Memory B cell (primary cell): ENCODE data around the gene PLK1.
"Not testable (repeated sequence)": the region's sequence is repeated elsewhere in the genome, so short reads cannot be mapped to it uniquely, and the experiment has no call there.

Experiments used
- ATAC-seq: fragments of 150-1000 bp; cut with Tn5 transposase; 2 replicates; pipeline ENCODE4 v1.10.0; 2021; ENCODE audit warnings: low read depth, mild to moderate bottlenecking, moderate library complexity
- DNase-seq, 2 donors: peaks; one replicate each; pipeline ENCODE4 v3.0.0; 2022; ENCODE audit warnings: low spot score in 2 of 2
- H3K27ac Mint-ChIP-seq: one replicate; pipeline ENCODE4 v1.8.0; 2022; ENCODE audit warnings: mild to moderate bottlenecking, moderate library complexity, mixed read lengths
- H3K27me3 Mint-ChIP-seq: one replicate; pipeline ENCODE4 v1.8.0; 2022; ENCODE audit warnings: mixed read lengths
- H3K36me3 Mint-ChIP-seq: one replicate; pipeline ENCODE4 v1.8.0; 2022; ENCODE audit warnings: mild to moderate bottlenecking, mixed read lengths
- H3K4me1 Mint-ChIP-seq: one replicate; pipeline ENCODE4 v1.8.0; 2022; ENCODE audit warnings: mixed read lengths
- H3K4me3 Mint-ChIP-seq: one replicate; pipeline ENCODE4 v1.8.0; 2022; ENCODE audit warnings: mild to moderate bottlenecking, moderate library complexity, mixed read lengths
- H3K9me3 Mint-ChIP-seq: one replicate; pipeline ENCODE4 v1.8.0; 2022; ENCODE audit warnings: mixed read lengths

Gene PLK1

GRCh38 chr16:23710008-23710407, 31.3 kb downstream of the PLK1 start:
- H3K4me3 Mint-ChIP-seq = no peak overlapping the region
- H3K4me1 Mint-ChIP-seq = no peaks in the 10 kb centered on the region
- DNase-seq (no peak), ATAC-seq (no peak)
- peaks cover 3% of the 10 kb centered on the region for H3K36me3 Mint-ChIP-seq
- peaks cover 26% of the 10 kb centered on the region for H3K27me3 Mint-ChIP-seq
- no peak overlapping the region for H3K27ac Mint-ChIP-seq
- H3K9me3 Mint-ChIP-seq = peaks cover 8% of the 10 kb centered on the region

GRCh38 chr16:23710504-23710903, 31.8 kb downstream of the PLK1 start:
- peaks cover 23% of the 10 kb centered on the region for H3K27me3 Mint-ChIP-seq

GRCh38 chr16:23711785-23712184, 33.1 kb downstream of the PLK1 start:
- ATAC-seq = no peak
- Mint-ChIP-seq H3K27me3 (peaks cover 22% of the 10 kb centered on the region), H3K27ac (no peak overlapping the region), H3K4me1 (no peaks in the 10 kb centered on the region), H3K4me3 (no peak overlapping the region), H3K9me3 (peaks cover 8% of the 10 kb centered on the region), H3K36me3 (peaks cover 3% of the 10 kb centered on the region)
- no peak for DNase-seq

More at GRCh38 chr16:23710504-23710903, 31.8 kb downstream of the PLK1 start:
- DNase-seq = no peak
- peaks cover 3% of the 10 kb centered on the region for H3K36me3 Mint-ChIP-seq
- ATAC-seq = no peak
- H3K4me3 Mint-ChIP-seq = no peak overlapping the region
- H3K27ac Mint-ChIP-seq = no peak overlapping the region
- peaks cover 8% of the 10 kb centered on the region for H3K9me3 Mint-ChIP-seq
- H3K4me1 Mint-ChIP-seq = no peaks in the 10 kb centered on the region

DNA sequence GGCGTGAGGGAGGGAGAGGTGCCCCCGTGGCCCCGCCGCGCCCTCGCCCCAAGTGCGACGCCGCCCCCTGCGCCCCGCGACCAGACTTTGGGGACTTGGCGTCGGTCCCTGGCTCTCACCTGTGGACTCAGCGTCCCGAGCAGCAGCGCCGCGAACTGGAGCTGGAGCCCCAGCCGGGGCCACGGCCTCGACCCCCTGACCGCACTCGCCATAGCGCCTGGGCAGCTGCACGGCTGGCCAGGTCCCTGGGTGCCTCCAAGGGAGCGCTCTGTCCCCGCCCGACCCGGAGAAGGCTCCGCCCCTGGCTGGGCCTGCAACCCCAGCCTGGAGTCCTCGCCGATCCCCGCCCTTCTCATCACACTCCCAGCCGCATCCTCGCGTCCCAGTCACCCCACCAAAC, 34.3 kb downstream of the PLK1 start, which contains the start of gene ERN2:
Gene ERN2, minus strand, starts transcription at position 247 of the 400 bp plus-strand sequence. Its CDS starts 35 bp downstream, at position 212.
- Mint-ChIP-seq H3K27me3 (peaks cover 26% of the 10 kb centered on the region), H3K4me1 (no peaks in the 10 kb centered on the region), H3K4me3 (no peak within 1 kb of the TSS), H3K9me3 (peaks cover 8% of the 10 kb centered on the region), H3K36me3 (peaks cover 3% of the 10 kb centered on the region), H3K27ac (no peak within 1 kb of the TSS)
- ATAC-seq = no peak
- no peak for DNase-seq

DNA sequence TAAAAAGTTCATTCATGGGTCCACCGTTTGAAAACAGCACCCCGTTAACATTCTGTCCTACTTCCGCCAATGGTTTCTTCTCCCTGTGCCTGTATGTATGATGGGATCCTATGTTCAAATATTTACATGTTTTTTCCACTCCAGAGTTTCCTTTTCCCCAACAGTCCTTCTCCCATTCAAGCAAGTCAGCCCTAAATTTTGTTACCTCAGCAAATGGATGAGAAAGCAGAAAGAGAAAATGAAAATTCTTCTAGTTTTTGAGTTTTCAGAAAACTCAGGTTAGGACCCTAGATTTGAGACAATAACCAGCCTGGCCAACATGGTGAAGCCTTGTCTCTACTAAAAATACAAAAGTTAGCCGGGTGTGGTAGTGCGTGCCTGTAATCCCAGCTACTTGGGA, 37.8 kb downstream of the PLK1 start:
- H3K36me3 Mint-ChIP-seq = no peaks in the 10 kb centered on the region
- peaks cover 25% of the 10 kb centered on the region for H3K27me3 Mint-ChIP-seq
- H3K27ac Mint-ChIP-seq = no peak overlapping the region
- DNase-seq = no peak
- ATAC-seq = no peak
- no peaks in the 10 kb centered on the region for H3K9me3 Mint-ChIP-seq
- no peak overlapping the region for H3K4me3 Mint-ChIP-seq
- no peaks in the 10 kb centered on the region for H3K4me1 Mint-ChIP-seq

- not testable (repeated sequence) for H3K4me1 Mint-ChIP-seq, H3K4me3 Mint-ChIP-seq, H3K9me3 Mint-ChIP-seq, H3K27ac Mint-ChIP-seq, H3K36me3 Mint-ChIP-seq, ATAC-seq, DNase-seq, H3K27me3 Mint-ChIP-seq
These were observed 44.0 kb downstream of the PLK1 start for GRCh38 chr16:23722613-23723240.

- H3K9me3 Mint-ChIP-seq = peaks cover 6% of the 10 kb centered on the region
- H3K27ac Mint-ChIP-seq = no peak overlapping the region
- ATAC-seq (no peak), DNase-seq (no peak)
- peaks cover 3% of the 10 kb centered on the region for H3K27me3 Mint-ChIP-seq
- peaks cover 4% of the 10 kb centered on the region for H3K4me1 Mint-ChIP-seq
- no peak overlapping the region for H3K4me3 Mint-ChIP-seq
- peaks cover 3% of the 10 kb centered on the region for H3K36me3 Mint-ChIP-seq
These were observed 45.6 kb downstream of the PLK1 start for GRCh38 chr16:23724096-23724784.

GRCh38 chr16:23724785-23725131, 46.1 kb downstream of the PLK1 start:
- H3K27ac Mint-ChIP-seq = no peak overlapping the region
- H3K4me3 Mint-ChIP-seq = no peak overlapping the region
- H3K9me3 Mint-ChIP-seq = peaks cover 6% of the 10 kb centered on the region
- peaks cover 4% of the 10 kb centered on the region for H3K4me1 Mint-ChIP-seq
- DNase-seq (no peak), ATAC-seq (no peak)
- peaks cover 4% of the 10 kb centered on the region for H3K27me3 Mint-ChIP-seq
- peaks cover 3% of the 10 kb centered on the region for H3K36me3 Mint-ChIP-seq

GRCh38 chr16:23726710-23727109, 48.0 kb downstream of the PLK1 start:
- H3K27me3 Mint-ChIP-seq = peaks cover 4% of the 10 kb centered on the region
- H3K9me3 Mint-ChIP-seq = peaks cover 6% of the 10 kb centered on the region
- H3K36me3 Mint-ChIP-seq = peaks cover 3% of the 10 kb centered on the region
- no peak overlapping the region for H3K27ac Mint-ChIP-seq
- H3K4me1 Mint-ChIP-seq = peaks cover 4% of the 10 kb centered on the region
- H3K4me3 Mint-ChIP-seq = no peak overlapping the region
- no peak for DNase-seq
- ATAC-seq = no peak

GRCh38 chr16:23728112-23728477, 49.4 kb downstream of the PLK1 start:
- Mint-ChIP-seq H3K27me3 (peaks cover 4% of the 10 kb centered on the region), H3K4me3 (no peak overlapping the region), H3K36me3 (peaks cover 3% of the 10 kb centered on the region), H3K4me1 (peaks cover 4% of the 10 kb centered on the region), H3K9me3 (peaks cover 2% of the 10 kb centered on the region), H3K27ac (no peak overlapping the region)
- ATAC-seq (no peak), DNase-seq (no peak)

GRCh38 chr16:23729503-23730424, 51.1 kb downstream of the PLK1 start:
- DNase-seq = no peak
- Mint-ChIP-seq H3K27ac (no peak overlapping the region), H3K36me3 (no peaks in the 10 kb centered on the region), H3K9me3 (no peaks in the 10 kb centered on the region), H3K4me3 (no peak overlapping the region), H3K4me1 (peaks cover 4% of the 10 kb centered on the region), H3K27me3 (peaks cover 7% of the 10 kb centered on the region)
- no peak for ATAC-seq

DNA sequence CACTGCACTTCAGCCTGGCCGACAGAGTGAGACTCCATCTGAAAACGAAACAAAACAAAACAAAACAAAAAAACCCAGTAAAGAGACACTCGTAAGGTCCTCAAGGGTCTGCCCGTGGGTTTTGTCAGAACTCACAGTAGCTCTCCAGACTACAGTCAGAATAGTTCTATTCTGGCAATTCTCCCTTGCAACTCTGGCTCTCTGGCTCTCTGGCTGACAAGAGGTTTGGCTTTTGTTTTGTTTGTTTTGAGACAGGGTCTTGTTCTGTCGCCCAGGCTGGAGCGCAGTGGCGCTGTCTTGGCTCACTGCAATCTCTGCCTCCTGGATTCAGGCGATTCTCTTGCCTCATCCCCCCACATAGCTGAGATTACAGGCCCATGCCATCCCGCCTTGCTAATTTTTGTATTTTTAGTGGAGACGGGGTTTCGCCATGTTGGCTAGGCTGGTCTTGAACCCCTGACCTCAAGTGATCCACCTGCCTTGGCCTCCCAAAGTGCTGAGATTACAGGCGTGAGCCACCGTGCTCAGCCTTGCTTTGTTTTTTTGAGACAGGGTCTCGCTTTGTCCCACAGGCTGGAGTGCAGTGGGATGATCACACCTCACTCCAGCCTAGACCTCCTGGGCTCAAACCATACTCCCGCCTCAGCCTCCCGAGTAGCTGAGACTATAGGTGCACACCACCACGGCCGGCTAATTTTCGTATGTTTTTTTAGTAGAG, 55.6 kb downstream of the PLK1 start:
- Mint-ChIP-seq H3K36me3 (no peaks in the 10 kb centered on the region), H3K4me1 (peaks cover 7% of the 10 kb centered on the region), H3K27ac (no peak overlapping the region), H3K9me3 (no peaks in the 10 kb centered on the region), H3K27me3 (peaks cover 8% of the 10 kb centered on the region), H3K4me3 (no peak overlapping the region)
- ATAC-seq (no peak), DNase-seq (no peak)

- not testable (repeated sequence) for H3K9me3 Mint-ChIP-seq, DNase-seq, ATAC-seq, H3K36me3 Mint-ChIP-seq, H3K27me3 Mint-ChIP-seq, H3K4me3 Mint-ChIP-seq, H3K4me1 Mint-ChIP-seq
- H3K27ac Mint-ChIP-seq = peak overlapping the region; percentile 80
These were observed 58.8 kb downstream of the PLK1 start for GRCh38 chr16:23737423-23738028.
